Amniotic stem cell (primary cell): ENCODE results near the gene SPNS1.

Experiments
- DNase-seq: peaks from one replicate; lab custom pipeline; 2025; lab: John Stamatoyannopoulos, UW

SPNS1 gene

DNA sequence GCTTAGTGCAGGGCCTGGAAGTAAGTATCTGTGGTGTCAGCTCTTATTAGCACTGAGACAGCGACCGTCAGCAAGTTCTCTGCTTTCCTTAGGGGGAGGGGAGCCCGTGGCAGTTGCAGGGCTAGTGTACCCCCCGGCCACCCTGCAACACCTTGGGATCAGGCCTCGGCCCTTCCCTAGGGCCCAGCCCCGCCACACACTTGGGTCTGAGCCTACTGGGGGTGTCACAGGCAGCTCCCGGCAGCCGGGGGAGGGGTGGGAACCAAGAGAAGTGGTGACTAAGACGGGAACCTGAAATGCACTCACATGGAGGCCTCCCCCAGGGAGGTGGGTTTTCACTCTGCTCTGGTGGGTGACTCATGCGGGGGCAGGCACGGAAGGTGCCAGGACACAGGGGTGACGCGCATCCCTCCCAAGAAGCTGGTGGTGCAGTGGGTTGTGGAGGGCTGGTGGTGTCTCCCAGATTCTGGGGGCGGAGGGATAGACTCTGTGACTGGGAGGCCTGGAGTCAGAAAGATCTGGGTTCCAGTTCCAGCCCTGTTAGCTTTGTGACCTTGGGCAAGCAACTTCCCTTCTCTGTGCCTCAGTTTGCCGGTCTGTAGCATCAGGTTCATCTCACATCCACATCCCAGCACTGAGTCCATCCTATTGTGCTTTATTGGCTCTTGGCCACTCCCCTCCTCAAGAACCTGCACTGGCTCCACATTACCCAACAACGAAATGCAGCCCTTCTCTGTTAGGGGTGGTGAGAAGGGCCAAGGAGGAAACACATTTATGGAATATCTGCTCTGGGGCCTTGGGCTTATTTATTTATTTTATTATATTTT lies 54.8 kb downstream of the SPNS1 start:
- peak; percentile 25 for DNase-seq

DNA sequence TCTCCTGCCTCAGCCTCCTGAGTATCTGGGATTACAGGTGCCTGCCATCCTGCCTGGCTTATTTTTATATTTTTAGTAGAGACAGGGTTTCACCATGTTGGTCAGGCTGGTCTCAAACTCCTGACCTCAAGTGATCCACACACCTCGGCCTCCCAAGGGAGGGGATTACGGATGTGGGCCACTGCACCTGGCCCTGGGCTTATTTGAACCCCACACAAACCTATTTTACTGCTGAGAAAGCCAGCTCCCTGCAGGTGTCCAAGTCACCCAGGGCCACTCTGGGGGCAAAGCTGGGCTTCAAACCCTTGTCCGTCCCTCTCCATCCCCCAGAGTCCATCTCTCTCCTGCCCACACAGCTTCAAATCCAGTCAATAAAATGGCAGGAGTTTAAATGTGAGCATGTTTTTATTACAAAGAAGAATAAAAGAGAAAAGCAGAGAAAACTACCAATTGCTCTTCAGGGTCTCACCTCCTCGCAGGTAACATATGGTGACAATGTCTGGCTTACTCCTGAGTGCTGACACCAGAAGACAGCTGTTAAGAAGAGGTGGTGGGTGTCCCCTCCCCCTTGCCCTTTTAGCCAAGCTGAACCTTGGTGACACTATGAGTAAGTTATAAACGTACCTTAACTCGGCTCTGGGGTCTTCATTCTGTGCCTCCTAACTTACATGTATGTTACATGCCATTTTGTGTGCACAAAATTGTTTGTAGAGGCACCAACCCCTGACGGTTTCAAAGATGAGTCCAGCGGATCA lies 55.7 kb downstream of the SPNS1 start:
- DNase-seq = no peak
